NCI-H146 treated with DMSO at 0.1 percent for 48 hours (cell line): Measurements from ENCODE around the gene GDPD4.

Experiments used
- DNase-seq: peaks from one replicate; lab custom pipeline; 2025; ENCODE audit not compliant: unreplicated experiment; lab: John Stamatoyannopoulos, UW

GDPD4 gene, protein sequence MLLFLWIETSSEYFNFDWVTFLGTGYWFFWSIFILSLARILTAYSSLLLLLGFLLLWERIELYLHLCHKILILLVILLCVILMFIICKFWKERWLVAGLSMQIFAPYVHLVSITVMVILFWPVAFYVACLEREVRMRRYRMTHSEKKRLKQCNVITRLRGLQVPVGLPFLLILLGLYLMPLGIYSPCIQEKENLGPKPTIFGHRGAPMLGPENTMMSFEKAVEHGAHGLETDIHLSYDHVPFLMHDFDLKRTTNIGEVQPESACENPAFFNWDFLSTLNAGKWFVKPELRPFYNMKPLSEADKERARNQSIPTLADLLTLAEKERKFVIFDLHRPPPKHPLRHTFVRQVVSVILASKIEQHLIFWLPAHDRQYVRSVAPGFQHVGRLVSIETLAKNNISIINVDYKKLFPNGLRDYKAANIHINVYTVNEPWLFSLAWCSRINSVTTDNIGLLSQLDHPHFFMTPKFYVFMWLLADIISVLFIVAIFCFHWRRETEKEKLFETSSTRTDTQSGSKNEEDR

GRCh38 chr11:77301510-77301909 lies at the start of gene GDPD4:
Gene GDPD4 (minus strand): TSS chr11:77301686. CDS start chr11:77285137, 16,549 bp downstream.
- DNase-seq, result no peak

DNA sequence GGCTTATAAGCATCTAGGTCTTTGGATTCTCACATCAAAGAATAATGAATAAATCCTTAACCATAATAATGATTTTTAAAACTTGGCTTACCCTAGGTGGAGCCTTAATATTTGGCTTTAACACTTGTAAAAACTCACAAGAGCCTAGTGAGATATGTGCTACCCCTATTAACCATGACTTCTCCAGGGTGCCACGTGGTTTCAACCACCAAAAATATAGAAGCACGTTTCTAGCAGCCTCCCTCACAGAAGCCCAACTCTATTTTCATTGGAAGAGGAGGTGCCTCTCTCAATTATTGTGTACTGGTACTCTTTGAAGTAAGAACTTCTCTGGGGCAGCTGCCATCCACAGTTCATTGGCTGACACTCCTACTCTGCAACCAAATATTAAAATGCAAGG lies 46.5 kb upstream of the GDPD4 start:
- no peak for DNase-seq

DNA sequence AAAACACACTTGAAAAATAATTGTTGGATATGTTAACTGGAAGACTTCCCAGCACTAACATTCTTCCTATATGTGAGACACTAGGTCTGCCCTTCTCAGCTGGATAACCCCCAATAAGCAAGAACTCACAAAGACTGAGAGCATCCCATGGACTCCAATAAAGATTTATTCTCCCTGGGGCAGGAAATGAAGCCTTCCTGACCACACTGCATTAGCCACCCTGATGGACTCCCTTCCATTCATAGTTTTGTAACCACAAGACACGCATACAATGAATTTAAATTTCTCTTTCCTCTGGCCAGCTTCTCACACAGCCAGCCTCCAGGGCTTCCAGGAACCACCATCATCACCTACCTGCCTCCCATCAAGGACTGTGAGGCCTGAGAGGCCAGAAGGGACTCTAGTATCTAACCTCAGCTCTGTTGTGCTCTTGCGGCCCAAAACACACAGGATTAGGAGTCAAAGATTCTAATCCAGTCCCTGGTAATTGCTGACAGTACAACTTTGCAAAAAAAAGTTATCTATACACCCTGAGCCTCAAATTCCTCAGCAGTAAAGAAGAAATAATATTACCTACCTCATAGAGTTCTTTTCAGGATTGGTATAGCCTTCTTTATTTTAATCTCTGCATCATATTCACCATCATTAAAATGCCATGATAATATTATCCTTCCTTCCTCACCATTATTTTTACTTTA lies 45.6 kb upstream of the GDPD4 start:
- DNase-seq, result no peak

- DNase-seq, result no peak
Observed at GRCh38 chr11:77345621-77346020, 44.1 kb upstream of the GDPD4 start.

DNA sequence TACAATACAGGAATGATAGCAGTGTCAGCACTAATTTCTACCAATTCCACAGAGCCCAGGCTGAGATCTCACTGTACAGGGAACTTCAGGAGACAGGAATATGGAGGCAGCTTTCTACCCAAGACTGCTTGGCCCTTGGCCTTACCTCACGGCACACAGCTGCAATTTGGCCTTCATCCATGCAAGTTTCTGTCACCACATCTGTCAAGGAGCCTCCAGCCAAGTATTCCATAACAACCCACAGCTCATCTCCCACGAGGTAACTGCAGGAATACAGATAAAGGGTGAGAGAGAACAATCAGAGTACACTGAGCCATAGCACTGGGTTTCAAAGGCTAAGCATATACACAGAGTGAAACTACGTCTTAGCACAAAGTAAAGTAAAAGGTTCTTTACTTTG lies 39.0 kb upstream of the GDPD4 start:
- no peak for DNase-seq

- DNase-seq, result no peak
Observed at GRCh38 chr11:77332259-77332658, 30.8 kb upstream of the GDPD4 start.

GRCh38 chr11:77325159-77325558 lies 23.7 kb upstream of the GDPD4 start:
- DNase-seq, result no peak

- DNase-seq, result no peak
Observed at GRCh38 chr11:77324508-77324907, 23.0 kb upstream of the GDPD4 start.

GRCh38 chr11:77322926-77323590 lies 21.6 kb upstream of the GDPD4 start:
- DNase-seq, result no peak

DNA sequence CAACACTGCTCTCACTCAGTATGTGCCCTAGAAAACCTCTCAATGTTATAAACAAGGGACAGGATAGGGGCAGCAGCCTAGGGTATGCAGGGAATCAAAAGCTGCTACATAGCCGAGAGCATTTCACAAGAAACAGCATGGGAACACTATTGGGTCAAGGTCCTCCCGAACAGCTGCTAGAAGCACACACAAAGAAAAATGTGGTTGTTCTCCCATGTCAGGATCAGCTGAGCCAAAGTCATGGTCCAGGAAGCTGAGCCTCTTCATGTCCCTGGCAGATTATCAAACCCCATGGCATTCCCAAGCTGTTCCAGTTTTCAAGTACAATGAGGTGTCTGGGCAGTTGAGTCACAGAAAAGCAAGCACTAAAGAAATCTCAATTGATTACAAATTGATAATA lies 21.0 kb upstream of the GDPD4 start:
- no peak for DNase-seq

- no peak for DNase-seq
Observed at GRCh38 chr11:77320351-77320750, 18.9 kb upstream of the GDPD4 start.

GRCh38 chr11:77318600-77318999 lies 17.1 kb upstream of the GDPD4 start:
- no peak for DNase-seq

- DNase-seq, result no peak
Observed at GRCh38 chr11:77316733-77317342, 15.4 kb upstream of the GDPD4 start.

GRCh38 chr11:77312107-77312506 lies 10.6 kb upstream of the GDPD4 start:
- no peak for DNase-seq

DNA sequence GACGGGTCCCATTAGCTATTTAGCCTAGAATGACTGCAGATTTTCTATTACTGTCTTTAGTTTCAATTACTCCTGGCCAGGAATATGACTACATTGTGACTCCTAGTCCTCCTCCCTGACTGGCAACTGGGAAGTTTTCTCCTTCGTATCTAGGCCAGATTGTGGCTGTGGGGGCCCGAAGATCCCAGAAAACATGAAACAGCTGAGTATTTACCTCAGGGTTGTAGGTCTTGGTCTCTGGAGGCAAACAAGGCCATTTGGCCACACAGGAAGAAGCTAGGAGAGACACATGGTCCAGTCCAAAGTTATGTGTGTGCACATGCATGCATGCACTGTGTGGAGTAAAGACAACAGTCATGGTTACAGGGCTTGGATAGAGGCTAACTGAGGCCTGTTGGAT lies 10.2 kb upstream of the GDPD4 start:
- no peak for DNase-seq

DNA sequence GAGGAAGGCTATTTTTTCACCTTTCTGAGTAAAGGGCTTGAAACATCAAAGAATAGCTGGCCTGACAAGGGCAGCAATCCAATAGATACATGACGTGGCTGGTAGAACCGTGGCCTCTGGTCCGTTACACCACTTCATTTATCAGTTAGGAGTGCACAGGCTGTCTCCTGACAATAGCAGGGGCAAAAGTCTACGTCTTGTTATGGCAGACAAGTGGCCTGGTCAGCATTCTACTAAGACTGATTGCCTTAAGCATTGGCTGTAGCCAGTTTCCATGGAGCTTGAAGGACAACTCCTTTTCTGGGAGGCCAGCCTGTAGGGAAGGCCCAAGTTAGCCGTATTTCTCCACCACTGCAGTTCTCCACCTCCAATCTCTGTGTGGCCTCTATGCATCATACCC lies 9.2 kb upstream of the GDPD4 start:
- DNase-seq, result no peak

GRCh38 chr11:77309401-77310085 lies 8.1 kb upstream of the GDPD4 start:
- no peak for DNase-seq

DNA sequence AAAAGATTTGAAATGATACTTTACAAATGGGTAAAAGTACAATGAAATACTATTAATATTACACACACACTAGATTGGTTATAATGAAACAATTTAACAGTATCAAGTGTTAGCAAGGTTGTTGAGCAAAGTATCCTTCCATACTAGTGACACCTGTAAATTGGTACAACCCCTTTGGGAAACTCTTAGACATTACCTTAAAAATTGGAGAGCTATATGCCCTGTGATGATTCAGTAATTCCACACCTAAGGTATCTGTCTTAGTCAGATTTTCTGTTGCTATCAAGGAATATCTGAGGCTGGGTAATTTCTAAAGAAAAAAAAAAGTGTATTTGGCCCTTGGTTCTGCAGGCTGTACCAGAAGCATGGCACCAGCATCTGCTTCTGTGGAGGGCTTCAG lies 7.4 kb upstream of the GDPD4 start:
- no peak for DNase-seq

DNA sequence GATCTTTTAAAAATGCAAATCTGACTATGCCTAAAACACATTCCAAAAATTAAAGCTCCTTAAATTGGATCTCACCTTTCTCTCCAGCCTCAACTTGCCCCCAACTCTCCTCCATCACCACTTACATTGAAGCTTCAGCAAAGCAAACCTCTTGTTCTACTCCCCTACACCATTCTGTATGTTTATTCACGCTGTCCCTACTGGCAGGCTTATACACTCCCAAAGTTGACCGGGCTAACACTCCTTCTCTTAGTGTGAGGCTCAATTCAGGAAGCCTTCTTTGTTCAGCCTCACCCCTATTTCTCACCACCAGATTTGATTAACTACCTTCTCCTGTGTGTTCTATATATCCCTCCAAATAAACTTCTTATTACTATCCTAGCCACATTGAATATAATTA lies 1.8 kb upstream of the GDPD4 start:
- DNase-seq, result no peak

GRCh38 chr11:77302752-77303151 lies 1.3 kb upstream of the GDPD4 start:
- no peak for DNase-seq

- DNase-seq, result peak; percentile 10
Observed at GRCh38 chr11:77300695-77301094, 791 bp downstream of the GDPD4 start.
